Right atrium auricular region (tissue), 2 donors: ENCODE results near the gene PDE11A. TPM values are rescaled to one million over a fixed set of nuclear protein-coding genes. Genes with fewer than 3 reads are reported as not detected.

Experiments used
- DNase-seq: peaks from one replicate; pipeline ENCODE4 v3.0.0-alpha.2; 2019; ENCODE audit warnings: low spot score
- H3K27ac ChIP-seq, 2 donors: fragments of 200-600 bp; sonication (generic); 1 replicate in 1 of 2; 2 replicates in 1 of 2; pipeline ENCODE4 v1.5.1; 2016 to 2019
- H3K27me3 ChIP-seq, 2 donors: fragments of 200-600 bp; sonication (generic); one replicate each; pipeline versions ENCODE4 v1.5.1 to v1.6.0; 2017 to 2019
- H3K36me3 ChIP-seq: fragments of 200-600 bp; sonication (generic); one replicate; pipeline ENCODE4 v1.5.1; 2016
- H3K4me1 ChIP-seq, 2 donors: fragments of 200-600 bp; sonication (generic); one replicate each; pipeline versions ENCODE4 v1.5.1 to v1.6.0; 2017 to 2019
- H3K4me3 ChIP-seq, 2 donors: fragments of 200-600 bp; sonication (generic); 1 replicate in 1 of 2; 2 replicates in 1 of 2; pipeline ENCODE4 v1.5.1; 2017 to 2019; ENCODE audit warnings: mild to moderate bottlenecking in 1 of 2, moderate library complexity in 1 of 2
- H3K9me3 ChIP-seq, 2 donors: fragments of 200-600 bp; sonication (generic); one replicate each; pipeline ENCODE4 v1.5.1; 2019
- total RNA-seq, 2 donors: library from RNA; depleted of rRNA; stranded (reverse); fragments of >200 nt; gene quantifications; one replicate each; pipeline ENCODE4 v1.1.0, GENCODE V29; 2016
- TF ChIP-seq, protein P1 (sequence below), 2 donors: fragments of 200-600 bp; sonication (generic); IDR thresholded peaks; one replicate each; pipeline ENCODE4 v1.5.1; 2019; ENCODE audit warnings: antibody characterized with exemption in 2 of 2

The PDE11A gene
- total RNA-seq, 2 donors from 2014 or later, result 1.2 TPM; not detected in 1

DNA sequence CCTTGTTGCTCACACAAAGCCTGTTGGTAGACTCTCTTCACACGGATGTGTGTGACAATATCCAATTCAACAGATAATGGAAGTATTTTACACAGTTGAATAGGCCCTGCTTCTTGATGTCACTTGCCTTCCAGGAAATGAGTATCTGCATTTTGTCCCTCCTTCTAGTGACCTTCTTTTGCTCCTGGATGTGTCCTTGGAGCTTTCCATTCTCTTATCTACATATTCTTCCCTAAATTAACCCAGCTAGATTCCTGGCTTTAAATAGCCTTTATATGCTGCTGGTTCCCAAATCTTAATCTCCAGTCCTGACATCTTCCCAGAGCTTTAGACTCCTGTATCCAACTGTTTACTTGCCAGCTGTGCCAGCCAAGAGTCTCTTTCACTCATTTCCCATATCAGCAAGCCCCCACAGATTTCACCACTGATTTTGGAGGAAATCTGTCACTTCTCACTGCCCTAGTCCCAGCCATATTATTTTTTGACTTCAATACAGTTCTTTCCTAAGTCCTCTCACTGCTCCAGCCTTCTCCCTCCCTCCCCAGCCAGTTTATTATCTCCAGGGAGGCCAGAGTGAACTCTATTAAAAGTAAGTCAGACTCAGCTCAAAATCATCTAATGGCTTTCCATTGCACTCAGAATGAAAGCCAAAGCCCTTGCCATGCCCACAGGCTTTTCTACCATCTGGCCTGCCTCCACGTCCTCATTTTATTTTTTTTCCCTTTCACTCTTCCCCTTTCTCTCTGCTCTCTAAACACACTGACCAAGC lies 170.0 kb downstream of the PDE11A start:
- peaks cover 0 to 9% of the 10 kb centered on the region in 2 donors for H3K4me1 ChIP-seq
- no peaks in the 10 kb centered on the region for H3K9me3 ChIP-seq
- no peaks in the 10 kb centered on the region for H3K36me3 ChIP-seq
- no peaks in the 10 kb centered on the region for H3K27me3 ChIP-seq
- TF ChIP-seq, protein P1, sequence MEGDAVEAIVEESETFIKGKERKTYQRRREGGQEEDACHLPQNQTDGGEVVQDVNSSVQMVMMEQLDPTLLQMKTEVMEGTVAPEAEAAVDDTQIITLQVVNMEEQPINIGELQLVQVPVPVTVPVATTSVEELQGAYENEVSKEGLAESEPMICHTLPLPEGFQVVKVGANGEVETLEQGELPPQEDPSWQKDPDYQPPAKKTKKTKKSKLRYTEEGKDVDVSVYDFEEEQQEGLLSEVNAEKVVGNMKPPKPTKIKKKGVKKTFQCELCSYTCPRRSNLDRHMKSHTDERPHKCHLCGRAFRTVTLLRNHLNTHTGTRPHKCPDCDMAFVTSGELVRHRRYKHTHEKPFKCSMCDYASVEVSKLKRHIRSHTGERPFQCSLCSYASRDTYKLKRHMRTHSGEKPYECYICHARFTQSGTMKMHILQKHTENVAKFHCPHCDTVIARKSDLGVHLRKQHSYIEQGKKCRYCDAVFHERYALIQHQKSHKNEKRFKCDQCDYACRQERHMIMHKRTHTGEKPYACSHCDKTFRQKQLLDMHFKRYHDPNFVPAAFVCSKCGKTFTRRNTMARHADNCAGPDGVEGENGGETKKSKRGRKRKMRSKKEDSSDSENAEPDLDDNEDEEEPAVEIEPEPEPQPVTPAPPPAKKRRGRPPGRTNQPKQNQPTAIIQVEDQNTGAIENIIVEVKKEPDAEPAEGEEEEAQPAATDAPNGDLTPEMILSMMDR (IDR thresholded peaks at IDR 0.05), result no peak
- H3K27ac ChIP-seq, result peak overlapping the region; percentile 23 to 59
- H3K4me3 ChIP-seq, result no peak overlapping the region
- no peak for DNase-seq

DNA sequence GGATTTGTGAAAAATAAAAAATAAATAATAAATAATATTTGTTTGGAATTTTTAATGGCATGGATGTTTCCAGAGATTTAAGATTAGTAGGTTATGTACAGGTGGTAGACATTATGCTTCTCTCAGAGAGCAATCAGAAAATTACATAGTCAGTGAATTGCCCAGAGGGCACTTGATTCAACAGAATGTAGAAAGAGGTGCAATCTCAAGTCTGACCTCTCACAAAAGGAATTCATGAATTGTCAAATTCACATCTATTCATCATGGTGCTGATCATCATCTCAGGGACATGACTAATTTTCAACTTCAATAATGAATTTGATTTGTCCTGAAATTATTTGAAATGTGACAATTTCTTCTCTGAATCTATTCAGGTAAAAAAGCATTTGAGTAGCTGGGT lies 172.5 kb downstream of the PDE11A start:
- no peak for DNase-seq
- H3K9me3 ChIP-seq, result no peaks in the 10 kb centered on the region
- no peaks in the 10 kb centered on the region for H3K36me3 ChIP-seq
- H3K4me1 ChIP-seq, result peaks cover 0 to 9% of the 10 kb centered on the region in 2 donors
- no peak overlapping the region for H3K4me3 ChIP-seq
- TF ChIP-seq, protein P1 (IDR thresholded peaks at IDR 0.05), result no peak
- no peak overlapping the region for H3K27ac ChIP-seq
- H3K27me3 ChIP-seq, result no peaks in the 10 kb centered on the region

DNA sequence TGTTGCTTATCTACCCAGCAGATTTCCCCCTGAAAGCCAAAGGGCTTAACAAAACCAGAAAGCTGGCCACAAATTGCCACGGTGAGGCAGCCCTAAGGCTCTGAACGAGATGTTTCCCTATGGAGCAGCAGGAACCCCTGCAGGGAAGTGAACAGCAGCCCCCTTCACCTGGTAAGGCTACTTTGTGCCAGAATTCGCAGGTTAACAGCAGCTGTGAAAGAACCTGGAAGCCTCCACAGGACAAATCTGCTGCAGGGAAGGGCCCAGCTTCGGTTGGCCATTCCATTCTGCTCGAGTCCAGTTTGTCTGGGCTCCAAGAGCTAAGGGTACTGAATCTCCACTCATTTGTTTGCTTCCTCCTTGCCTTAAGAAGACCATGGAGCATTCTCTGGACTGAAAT lies 175.3 kb downstream of the PDE11A start:
- no peaks in the 10 kb centered on the region for H3K36me3 ChIP-seq
- TF ChIP-seq, protein P1 (IDR thresholded peaks at IDR 0.05), result no peak
- DNase-seq, result no peak
- no peaks in the 10 kb centered on the region for H3K9me3 ChIP-seq
- H3K27ac ChIP-seq, result no peak overlapping the region
- H3K4me3 ChIP-seq, result no peak overlapping the region
- no peaks in the 10 kb centered on the region for H3K27me3 ChIP-seq
- H3K4me1 ChIP-seq, result no peaks in the 10 kb centered on the region

DNA sequence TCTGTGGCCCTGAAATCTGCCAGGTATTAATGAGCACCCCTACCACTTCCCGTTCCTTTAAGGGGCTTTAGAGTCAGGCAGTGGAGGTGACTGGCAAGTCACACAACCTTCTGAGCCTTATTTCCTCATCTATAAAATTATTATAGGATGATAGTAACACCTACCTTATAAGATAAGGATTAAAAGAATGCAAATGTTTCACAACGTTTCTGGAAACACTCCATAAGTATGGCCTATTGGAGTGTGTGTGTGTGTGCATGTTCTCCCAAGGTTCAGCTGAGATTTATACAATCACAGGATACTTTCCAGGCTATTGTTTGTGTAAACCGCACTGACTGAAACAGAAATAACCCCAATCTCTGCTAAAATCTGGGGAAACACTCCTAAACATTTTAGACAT lies 176.0 kb downstream of the PDE11A start:
- no peaks in the 10 kb centered on the region for H3K27me3 ChIP-seq
- no peaks in the 10 kb centered on the region for H3K36me3 ChIP-seq
- TF ChIP-seq, protein P1 (IDR thresholded peaks at IDR 0.05), result no peak
- DNase-seq, result no peak
- no peak overlapping the region for H3K27ac ChIP-seq
- H3K9me3 ChIP-seq, result no peaks in the 10 kb centered on the region
- H3K4me1 ChIP-seq, result no peaks in the 10 kb centered on the region
- H3K4me3 ChIP-seq, result no peak overlapping the region

DNA sequence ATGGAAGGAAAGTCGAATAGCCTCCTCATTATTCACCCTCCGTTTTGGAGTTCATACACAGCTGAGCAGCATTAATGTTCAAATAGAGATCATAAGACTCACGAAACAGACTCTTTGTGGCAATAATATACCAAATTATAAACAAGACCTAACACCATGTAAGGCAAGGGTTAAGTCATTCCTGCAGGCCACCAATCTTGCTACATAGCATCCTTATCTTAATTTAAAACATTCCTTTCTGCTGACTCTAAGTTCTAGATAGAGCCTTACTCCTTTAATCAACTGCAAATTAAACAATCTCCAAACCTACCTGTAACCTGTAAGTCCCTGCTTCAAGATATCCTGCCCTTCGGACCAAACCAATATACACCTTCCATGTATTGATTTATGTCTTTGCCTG lies 178.0 kb downstream of the PDE11A start:
- Histone ChIP-seq H3K4me3 (no peak overlapping the region), H3K9me3 (no peaks in the 10 kb centered on the region), H3K27ac (no peak overlapping the region), H3K27me3 (no peaks in the 10 kb centered on the region), H3K36me3 (no peaks in the 10 kb centered on the region), H3K4me1 (no peaks in the 10 kb centered on the region)
- DNase-seq, result no peak
- TF ChIP-seq, protein P1 (IDR thresholded peaks at IDR 0.05), result no peak

- H3K9me3 ChIP-seq, result no peaks in the 10 kb centered on the region
- no peaks in the 10 kb centered on the region for H3K27me3 ChIP-seq
- TF ChIP-seq, protein P1 (IDR thresholded peaks at IDR 0.05), result no peak
- no peak overlapping the region for H3K27ac ChIP-seq
- no peaks in the 10 kb centered on the region for H3K4me1 ChIP-seq
- H3K4me3 ChIP-seq, result no peak overlapping the region
- no peak for DNase-seq
- H3K36me3 ChIP-seq, result no peaks in the 10 kb centered on the region
These were observed 178.7 kb downstream of the PDE11A start for GRCh38 chr2:177893880-177894279.
